ENCODE data around the gene LNPK.

Gene LNPK

GRCh38 chr2:176009445-176009844, 7.4 kb upstream of the LNPK start:
- H3K4me2 ChIP-seq (ENCODE audit: low read depth, low read length) = no peak overlapping the region
- no peaks in the 10 kb centered on the region for H3K27me3 ChIP-seq (replicated peaks; ENCODE audit: insufficient read depth, low read length)
- H3K4me1 ChIP-seq (ENCODE audit: low read length) = no peaks in the 10 kb centered on the region
- H3K9me2 ChIP-seq (replicated peaks; ENCODE audit: insufficient read depth, low read length) = no peaks in the 10 kb centered on the region
- no peak overlapping the region for H3K4me3 ChIP-seq (ENCODE audit: low read length)
- no peak overlapping the region for H2AFZ ChIP-seq (ENCODE audit: low read length)
- H4K20me1 ChIP-seq (ENCODE audit: insufficient read depth, low read length) = no peaks in the 10 kb centered on the region
- no peak for TF ChIP-seq EZH2 (optimal IDR thresholded peaks at IDR 0.05; ENCODE audit: low read depth, low read length)
- TF ChIP-seq EZH2phosphoT487 (IDR thresholded peaks at IDR 0.05; ENCODE audit: low read length) = no peak
- TF ChIP-seq, protein P1, sequence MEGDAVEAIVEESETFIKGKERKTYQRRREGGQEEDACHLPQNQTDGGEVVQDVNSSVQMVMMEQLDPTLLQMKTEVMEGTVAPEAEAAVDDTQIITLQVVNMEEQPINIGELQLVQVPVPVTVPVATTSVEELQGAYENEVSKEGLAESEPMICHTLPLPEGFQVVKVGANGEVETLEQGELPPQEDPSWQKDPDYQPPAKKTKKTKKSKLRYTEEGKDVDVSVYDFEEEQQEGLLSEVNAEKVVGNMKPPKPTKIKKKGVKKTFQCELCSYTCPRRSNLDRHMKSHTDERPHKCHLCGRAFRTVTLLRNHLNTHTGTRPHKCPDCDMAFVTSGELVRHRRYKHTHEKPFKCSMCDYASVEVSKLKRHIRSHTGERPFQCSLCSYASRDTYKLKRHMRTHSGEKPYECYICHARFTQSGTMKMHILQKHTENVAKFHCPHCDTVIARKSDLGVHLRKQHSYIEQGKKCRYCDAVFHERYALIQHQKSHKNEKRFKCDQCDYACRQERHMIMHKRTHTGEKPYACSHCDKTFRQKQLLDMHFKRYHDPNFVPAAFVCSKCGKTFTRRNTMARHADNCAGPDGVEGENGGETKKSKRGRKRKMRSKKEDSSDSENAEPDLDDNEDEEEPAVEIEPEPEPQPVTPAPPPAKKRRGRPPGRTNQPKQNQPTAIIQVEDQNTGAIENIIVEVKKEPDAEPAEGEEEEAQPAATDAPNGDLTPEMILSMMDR (IDR thresholded peaks at IDR 0.05; ENCODE audit: low read length) = no peak
- H3K36me3 ChIP-seq (replicated peaks; ENCODE audit: insufficient read depth, low read length) = no peaks in the 10 kb centered on the region
- no peaks in the 10 kb centered on the region for H3K79me2 ChIP-seq (ENCODE audit: low read length)
- no peak for DNase-seq
- H3K9ac ChIP-seq (ENCODE audit: low read length) = no peak overlapping the region
- H3K9me3 ChIP-seq (replicated peaks; ENCODE audit: insufficient read depth, low read length) = no peaks in the 10 kb centered on the region
- H3K27ac ChIP-seq (ENCODE audit: low read length) = no peak overlapping the region
- no peaks in the 10 kb centered on the region for H3F3A ChIP-seq (ENCODE audit: insufficient read depth, low read length)

DNA sequence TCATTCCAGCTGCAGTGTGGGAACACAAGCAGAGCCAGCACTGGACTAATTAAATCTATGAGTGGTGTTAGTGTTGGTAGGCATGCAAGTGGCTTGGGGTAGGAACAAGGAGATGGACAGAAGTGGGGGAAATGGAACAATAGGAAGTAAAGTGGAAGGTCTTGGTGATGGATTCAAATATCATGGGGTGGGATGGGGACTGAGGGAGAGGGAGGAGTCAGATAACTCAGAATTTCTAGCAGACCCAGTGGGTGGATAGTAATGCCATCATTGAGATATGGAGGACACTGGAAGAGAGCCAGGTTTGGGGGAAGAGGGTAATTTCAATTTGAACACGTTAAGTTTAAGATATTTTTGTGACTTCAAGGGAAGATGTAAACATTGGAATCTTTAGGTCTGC, 2.9 kb upstream of the LNPK start:
- no peak overlapping the region for H3K4me3 ChIP-seq (ENCODE audit: low read length)
- H3K79me2 ChIP-seq (ENCODE audit: low read length) = peaks cover 19% of the 10 kb centered on the region
- TF ChIP-seq, protein P1 (IDR thresholded peaks at IDR 0.05; ENCODE audit: low read length) = no peak
- TF ChIP-seq EZH2 (optimal IDR thresholded peaks at IDR 0.05; ENCODE audit: low read depth, low read length) = no peak
- no peak for TF ChIP-seq EZH2phosphoT487 (IDR thresholded peaks at IDR 0.05; ENCODE audit: low read length)
- no peaks in the 10 kb centered on the region for H3K36me3 ChIP-seq (replicated peaks; ENCODE audit: insufficient read depth, low read length)
- no peaks in the 10 kb centered on the region for H3F3A ChIP-seq (ENCODE audit: insufficient read depth, low read length)
- no peaks in the 10 kb centered on the region for H4K20me1 ChIP-seq (ENCODE audit: insufficient read depth, low read length)
- no peak overlapping the region for H2AFZ ChIP-seq (ENCODE audit: low read length)
- DNase-seq = no peak
- H3K27ac ChIP-seq (ENCODE audit: low read length) = no peak overlapping the region
- H3K9me2 ChIP-seq (replicated peaks; ENCODE audit: insufficient read depth, low read length) = no peaks in the 10 kb centered on the region
- peaks cover 6% of the 10 kb centered on the region; the same call in 1 of the 2 replicates for H3K4me1 ChIP-seq (ENCODE audit: low read length)
- no peak overlapping the region for H3K4me2 ChIP-seq (ENCODE audit: low read depth, low read length)
- no peak overlapping the region for H3K9ac ChIP-seq (ENCODE audit: low read length)
- H3K9me3 ChIP-seq (replicated peaks; ENCODE audit: insufficient read depth, low read length) = no peaks in the 10 kb centered on the region
- H3K27me3 ChIP-seq (replicated peaks; ENCODE audit: insufficient read depth, low read length) = no peaks in the 10 kb centered on the region

DNA sequence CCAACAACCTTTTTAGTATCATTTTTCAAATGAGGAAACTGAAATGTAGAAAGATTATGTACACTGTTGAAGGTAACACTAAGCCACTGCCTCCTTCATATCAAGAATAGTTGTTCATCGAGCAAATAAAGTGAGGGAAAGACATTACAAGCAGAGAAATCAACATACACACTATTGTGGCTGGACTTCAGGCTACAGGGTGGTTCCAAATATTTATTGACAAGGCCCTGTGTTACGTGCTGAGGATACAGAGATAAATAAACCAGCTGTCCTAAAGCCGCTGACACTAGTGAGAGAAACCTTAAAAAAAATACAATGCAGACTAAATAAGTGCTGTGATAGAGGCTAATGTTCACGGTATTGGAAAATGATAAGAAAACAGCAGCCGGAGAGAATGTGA, 1.9 kb upstream of the LNPK start:
- H3K4me2 ChIP-seq (ENCODE audit: low read depth, low read length) = no peak overlapping the region
- no peak for DNase-seq
- TF ChIP-seq EZH2 (optimal IDR thresholded peaks at IDR 0.05; ENCODE audit: low read depth, low read length) (no peak), EZH2phosphoT487 (IDR thresholded peaks at IDR 0.05; ENCODE audit: low read length) (no peak)
- TF ChIP-seq, protein P1 (IDR thresholded peaks at IDR 0.05; ENCODE audit: low read length) = no peak
- H3K9me3 ChIP-seq (replicated peaks; ENCODE audit: insufficient read depth, low read length) = no peaks in the 10 kb centered on the region
- H3K79me2 ChIP-seq (ENCODE audit: low read length) = peaks cover 29% of the 10 kb centered on the region
- H4K20me1 ChIP-seq (ENCODE audit: insufficient read depth, low read length) = no peaks in the 10 kb centered on the region
- H3K27me3 ChIP-seq (replicated peaks; ENCODE audit: insufficient read depth, low read length) = no peaks in the 10 kb centered on the region
- H3F3A ChIP-seq (ENCODE audit: insufficient read depth, low read length) = no peaks in the 10 kb centered on the region
- no peaks in the 10 kb centered on the region for H3K9me2 ChIP-seq (replicated peaks; ENCODE audit: insufficient read depth, low read length)
- H3K36me3 ChIP-seq (replicated peaks; ENCODE audit: insufficient read depth, low read length) = no peaks in the 10 kb centered on the region
- H3K4me3 ChIP-seq (ENCODE audit: low read length) = no peak overlapping the region
- H3K27ac ChIP-seq (ENCODE audit: low read length) = no peak overlapping the region
- peaks cover 6% of the 10 kb centered on the region; the same call in 1 of the 2 replicates for H3K4me1 ChIP-seq (ENCODE audit: low read length)
- H3K9ac ChIP-seq (ENCODE audit: low read length) = no peak overlapping the region
- H2AFZ ChIP-seq (ENCODE audit: low read length) = no peak overlapping the region
